Measurements from ENCODE around the gene CHST1.
A peak's percentile ranks its signal among the peaks of the same experiment; 100 is the strongest.

Gene CHST1

DNA sequence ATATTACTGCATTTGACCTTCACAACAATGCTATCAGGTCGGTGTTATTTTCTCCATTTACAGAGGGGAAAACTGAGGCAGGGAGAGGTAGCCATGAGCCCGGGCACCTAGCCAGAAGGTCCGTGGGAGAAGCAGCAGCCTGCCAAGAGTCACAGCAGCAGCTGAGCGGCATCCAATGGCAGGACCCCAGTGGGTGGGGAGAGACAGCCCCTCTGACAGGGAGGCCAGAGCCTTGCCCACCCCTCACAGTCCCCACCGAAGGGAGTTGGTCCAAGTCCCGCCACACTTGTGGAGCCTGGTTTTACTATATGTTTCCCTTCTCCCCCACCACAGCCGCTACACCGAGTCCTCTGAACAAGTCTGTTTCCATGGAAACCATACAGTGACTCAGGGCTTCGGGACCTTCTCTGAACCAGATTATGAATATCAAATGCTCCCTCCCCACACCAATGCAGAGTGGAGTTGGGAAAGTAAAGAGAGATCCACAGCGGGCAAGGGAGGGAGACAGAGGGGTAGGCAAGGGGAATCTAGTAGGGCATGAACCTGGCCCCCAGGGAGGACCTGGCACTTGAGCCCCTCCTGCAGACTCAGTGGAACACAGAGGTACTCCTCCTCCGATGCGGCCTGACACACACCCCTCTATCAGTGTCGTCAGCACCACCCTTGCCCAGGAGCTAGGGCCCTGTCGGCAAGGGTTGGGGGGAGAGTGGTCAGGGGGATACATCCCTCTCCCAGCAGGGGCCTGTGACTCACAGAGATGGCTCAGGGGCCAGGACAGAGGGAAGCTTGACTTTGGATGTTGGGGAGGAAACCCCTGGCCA, 2.5 kb downstream of the CHST1 start:
- no peak overlapping the region for H3K14ac ChIP-seq (ENCODE audit: low read length)
- H3K27me3 ChIP-seq (ENCODE audit: insufficient read depth, low read length) = peaks cover 41% of the 10 kb centered on the region
- no peaks in the 10 kb centered on the region for H3K9me3 ChIP-seq (ENCODE audit: insufficient read depth, low read depth, low read length)
- no peak overlapping the region for H3K9ac ChIP-seq (ENCODE audit: low read length)
- no peaks in the 10 kb centered on the region for H3K79me1 ChIP-seq (ENCODE audit: low read length)
- H3K4me1 ChIP-seq (ENCODE audit: control insufficient read depth in 1 of 2, insufficient read depth in 2 of 2, low read length in 2 of 2) = peaks cover 13 to 25% of the 10 kb centered on the region in 2 experiments
- H3K27ac ChIP-seq (ENCODE audit: low read depth, low read length) = no peak overlapping the region
- H3K18ac ChIP-seq (ENCODE audit: low read length) = no peak overlapping the region
- H2AFZ ChIP-seq (ENCODE audit: insufficient read depth, low read length, poor library complexity) = no peak overlapping the region
- H3K23ac ChIP-seq (ENCODE audit: low read length) = no peak overlapping the region
- WGBS (ENCODE audit: extremely low coverage, insufficient coverage, insufficient read length) = no CpG with 5 or more reads among the region's 14 CpGs
- H2BK120ac ChIP-seq (ENCODE audit: insufficient read depth, low read length, poor library complexity) = no peak overlapping the region
- H4K8ac ChIP-seq (ENCODE audit: low read depth, low read length) = no peak overlapping the region
- H3K79me2 ChIP-seq (ENCODE audit: control insufficient read depth, insufficient read depth, low read length, poor library complexity) = no peaks in the 10 kb centered on the region
- H3K4me3 ChIP-seq (ENCODE audit: low read depth, low read length) = no peak overlapping the region
- no peak overlapping the region for H2AK5ac ChIP-seq (ENCODE audit: low read length)
- no peak overlapping the region for H2BK12ac ChIP-seq (ENCODE audit: low read length)
- H4K91ac ChIP-seq (ENCODE audit: low read depth, low read length) = no peak overlapping the region
- peak in 1 of 2 donors; percentile 53 for DNase-seq
- H4K12ac ChIP-seq (ENCODE audit: low read depth, low read length) = no peak overlapping the region
- H2BK5ac ChIP-seq (ENCODE audit: low read depth, low read length, poor library complexity) = no peak overlapping the region
- no peaks in the 10 kb centered on the region for H3K36me3 ChIP-seq (ENCODE audit: control insufficient read depth in 1 of 2, insufficient read depth in 2 of 2, low read length in 2 of 2)
- no peak overlapping the region for H3K4ac ChIP-seq (ENCODE audit: low read depth, low read length)
- no peak overlapping the region for H3K4me2 ChIP-seq (ENCODE audit: low read length)

DNA sequence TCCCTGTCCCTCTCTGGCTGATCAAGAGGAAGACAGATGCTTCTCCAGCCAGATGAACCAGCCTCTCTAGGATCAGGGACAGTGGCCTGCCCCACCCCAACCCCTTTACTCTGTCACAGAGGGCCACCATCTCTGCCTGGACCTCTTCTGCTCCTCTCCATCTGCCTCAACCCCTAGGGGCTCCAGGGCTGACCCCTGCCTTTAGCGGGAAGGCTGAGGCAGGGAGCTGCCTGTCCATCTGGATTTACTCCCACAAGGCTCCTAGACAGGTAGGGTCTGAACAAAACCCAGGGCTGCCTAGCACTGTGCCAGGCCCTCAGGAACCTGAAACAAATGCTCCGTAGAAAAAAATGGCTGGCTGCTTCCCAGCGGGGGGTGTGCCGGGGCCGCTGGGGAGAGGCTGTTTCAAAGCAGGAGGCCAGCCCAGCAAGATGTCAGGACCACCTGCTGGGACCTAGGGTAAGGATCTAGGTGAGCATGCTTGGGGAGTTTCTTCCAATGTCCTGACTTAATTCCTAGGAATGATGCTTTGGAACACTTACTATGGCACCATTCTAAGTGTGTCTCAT, 3.2 kb downstream of the CHST1 start:
- H4K91ac ChIP-seq (ENCODE audit: low read depth, low read length) = no peak overlapping the region
- no peak overlapping the region for H3K4me3 ChIP-seq (ENCODE audit: low read depth, low read length)
- no peak overlapping the region for H2BK5ac ChIP-seq (ENCODE audit: low read depth, low read length, poor library complexity)
- no peaks in the 10 kb centered on the region for H3K9me3 ChIP-seq (ENCODE audit: insufficient read depth, low read depth, low read length)
- peaks cover 13 to 25% of the 10 kb centered on the region in 2 experiments for H3K4me1 ChIP-seq (ENCODE audit: control insufficient read depth in 1 of 2, insufficient read depth in 2 of 2, low read length in 2 of 2)
- H3K18ac ChIP-seq (ENCODE audit: low read length) = no peak overlapping the region
- no peak overlapping the region for H3K23ac ChIP-seq (ENCODE audit: low read length)
- no peaks in the 10 kb centered on the region for H3K79me2 ChIP-seq (ENCODE audit: control insufficient read depth, insufficient read depth, low read length, poor library complexity)
- H3K9ac ChIP-seq (ENCODE audit: low read length) = no peak overlapping the region
- no peak for DNase-seq
- no CpG with 5 or more reads among the region's 5 CpGs for WGBS (ENCODE audit: extremely low coverage, insufficient coverage, insufficient read length)
- no peak overlapping the region for H3K4me2 ChIP-seq (ENCODE audit: low read length)
- no peak overlapping the region for H3K4ac ChIP-seq (ENCODE audit: low read depth, low read length)
- H3K27me3 ChIP-seq (ENCODE audit: insufficient read depth, low read length) = peaks cover 41% of the 10 kb centered on the region
- no peak overlapping the region for H4K8ac ChIP-seq (ENCODE audit: low read depth, low read length)
- no peak overlapping the region for H3K27ac ChIP-seq (ENCODE audit: low read depth, low read length)
- H3K14ac ChIP-seq (ENCODE audit: low read length) = no peak overlapping the region
- H4K12ac ChIP-seq (ENCODE audit: low read depth, low read length) = no peak overlapping the region
- no peaks in the 10 kb centered on the region for H3K79me1 ChIP-seq (ENCODE audit: low read length)
- H2BK120ac ChIP-seq (ENCODE audit: insufficient read depth, low read length, poor library complexity) = no peak overlapping the region
- no peak overlapping the region for H2AFZ ChIP-seq (ENCODE audit: insufficient read depth, low read length, poor library complexity)
- no peaks in the 10 kb centered on the region for H3K36me3 ChIP-seq (ENCODE audit: control insufficient read depth in 1 of 2, insufficient read depth in 2 of 2, low read length in 2 of 2)
- H2BK12ac ChIP-seq (ENCODE audit: low read length) = no peak overlapping the region
- no peak overlapping the region for H2AK5ac ChIP-seq (ENCODE audit: low read length)

DNA sequence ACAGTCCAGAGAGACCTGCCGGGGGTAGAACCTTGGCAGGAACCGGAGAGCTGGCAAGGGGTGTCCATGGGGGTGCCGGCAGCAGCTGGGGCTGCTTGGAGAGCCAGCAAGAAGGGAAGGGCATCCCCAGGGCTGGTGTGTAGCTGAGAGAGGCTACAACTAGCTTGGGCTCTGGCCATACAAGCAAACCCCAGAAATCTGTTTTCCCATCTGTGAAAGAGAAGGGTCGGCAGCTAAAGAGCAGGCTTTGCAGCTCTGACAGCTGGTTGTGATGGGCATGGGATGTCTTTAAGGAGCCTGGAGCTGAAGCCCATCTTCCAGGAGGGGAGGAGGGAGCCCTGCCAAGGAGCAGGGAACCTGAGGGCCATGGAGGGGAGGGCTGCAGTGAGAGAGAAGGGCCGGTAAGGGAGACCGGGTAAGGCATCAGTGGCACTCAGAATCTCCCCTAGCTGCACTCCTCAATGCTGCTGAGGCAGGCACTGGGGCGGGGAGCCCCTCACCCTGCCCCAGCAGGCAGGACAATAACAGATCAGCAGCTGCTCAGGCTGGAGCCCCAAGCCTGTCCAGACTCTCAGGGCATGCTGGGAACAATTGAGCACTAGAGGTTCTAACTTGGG, 3.9 kb downstream of the CHST1 start:
- Histone ChIP-seq H2AK5ac (ENCODE audit: low read length) (no peak overlapping the region), H3K14ac (ENCODE audit: low read length) (no peak overlapping the region), H3K79me2 (ENCODE audit: control insufficient read depth, insufficient read depth, low read length, poor library complexity) (no peaks in the 10 kb centered on the region), H3K79me1 (ENCODE audit: low read length) (no peaks in the 10 kb centered on the region), H3K18ac (ENCODE audit: low read length) (no peak overlapping the region), H3K27ac (ENCODE audit: low read depth, low read length) (no peak overlapping the region), H3K27me3 (ENCODE audit: insufficient read depth, low read length) (peaks cover 38% of the 10 kb centered on the region), H2BK120ac (ENCODE audit: insufficient read depth, low read length, poor library complexity) (no peak overlapping the region), H4K91ac (ENCODE audit: low read depth, low read length) (no peak overlapping the region), H3K9me3 (ENCODE audit: insufficient read depth, low read depth, low read length) (no peaks in the 10 kb centered on the region), H3K9ac (ENCODE audit: low read length) (no peak overlapping the region), H4K8ac (ENCODE audit: low read depth, low read length) (no peak overlapping the region), H3K4me3 (ENCODE audit: low read depth, low read length) (no peak overlapping the region), H2BK12ac (ENCODE audit: low read length) (no peak overlapping the region), H2AFZ (ENCODE audit: insufficient read depth, low read length, poor library complexity) (no peak overlapping the region), H3K4me2 (ENCODE audit: low read length) (no peak overlapping the region), H3K23ac (ENCODE audit: low read length) (no peak overlapping the region), H3K36me3 (ENCODE audit: control insufficient read depth in 1 of 2, insufficient read depth in 2 of 2, low read length in 2 of 2) (no peaks in the 10 kb centered on the region), H3K4me1 (ENCODE audit: control insufficient read depth in 1 of 2, insufficient read depth in 2 of 2, low read length in 2 of 2) (peaks cover 13 to 25% of the 10 kb centered on the region in 2 experiments), H4K12ac (ENCODE audit: low read depth, low read length) (no peak overlapping the region), H2BK5ac (ENCODE audit: low read depth, low read length, poor library complexity) (no peak overlapping the region), H3K4ac (ENCODE audit: low read depth, low read length) (no peak overlapping the region)
- DNase-seq = no peak
- no CpG with 5 or more reads among the region's 7 CpGs for WGBS (ENCODE audit: extremely low coverage, insufficient coverage, insufficient read length)

DNA sequence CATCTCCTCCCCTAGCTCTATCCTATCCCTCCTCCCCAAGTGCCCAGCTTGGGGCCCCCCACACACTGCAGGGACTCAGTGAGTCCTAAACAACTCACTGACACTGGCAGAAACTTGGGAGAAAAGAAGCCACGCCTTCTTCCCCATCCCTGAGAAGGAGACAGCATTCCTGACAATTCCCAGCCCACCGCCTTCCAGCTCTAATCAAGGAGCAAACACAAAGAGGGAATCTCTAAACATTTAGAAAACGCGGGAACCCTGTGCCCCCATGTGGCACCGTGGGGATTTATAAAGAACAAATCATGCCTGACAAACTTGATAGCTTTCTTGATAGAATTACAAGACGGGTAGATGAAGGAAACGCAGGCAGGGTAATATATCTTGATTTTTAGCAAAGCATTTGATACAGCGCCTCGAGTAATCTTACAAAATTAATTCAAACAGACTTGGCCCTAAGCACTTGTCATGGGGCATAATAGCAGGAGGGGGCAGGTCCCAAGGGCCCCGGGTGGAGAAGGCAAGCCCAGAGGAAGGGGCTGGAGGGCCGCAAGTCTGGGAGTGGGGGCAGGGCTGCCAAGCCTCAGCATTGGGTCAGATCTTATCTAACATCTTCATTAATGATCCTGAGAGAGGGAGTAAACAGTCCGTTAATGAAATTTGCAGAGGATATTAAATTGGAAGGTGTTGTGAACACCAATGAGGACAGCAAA, 4.5 kb downstream of the CHST1 start:
- Histone ChIP-seq H2BK120ac (ENCODE audit: insufficient read depth, low read length, poor library complexity) (no peak overlapping the region), H3K79me1 (ENCODE audit: low read length) (no peaks in the 10 kb centered on the region)
- DNase-seq = no peak

More for the DNA sequence above, 4.5 kb downstream of the CHST1 start:
- Histone ChIP-seq H2BK5ac (ENCODE audit: low read depth, low read length, poor library complexity) (no peak overlapping the region), H3K79me2 (ENCODE audit: control insufficient read depth, insufficient read depth, low read length, poor library complexity) (no peaks in the 10 kb centered on the region), H3K4me2 (ENCODE audit: low read length) (no peak overlapping the region), H4K91ac (ENCODE audit: low read depth, low read length) (no peak overlapping the region), H4K12ac (ENCODE audit: low read depth, low read length) (no peak overlapping the region), H2AFZ (ENCODE audit: insufficient read depth, low read length, poor library complexity) (no peak overlapping the region), H2BK12ac (ENCODE audit: low read length) (no peak overlapping the region), H3K9me3 (ENCODE audit: insufficient read depth, low read depth, low read length) (no peaks in the 10 kb centered on the region), H3K9ac (ENCODE audit: low read length) (no peak overlapping the region), H3K4ac (ENCODE audit: low read depth, low read length) (no peak overlapping the region), H4K8ac (ENCODE audit: low read depth, low read length) (no peak overlapping the region), H3K27me3 (ENCODE audit: insufficient read depth, low read length) (peaks cover 31% of the 10 kb centered on the region), H3K14ac (ENCODE audit: low read length) (no peak overlapping the region), H3K18ac (ENCODE audit: low read length) (no peak overlapping the region), H3K4me3 (ENCODE audit: low read depth, low read length) (no peak overlapping the region), H3K27ac (ENCODE audit: low read depth, low read length) (no peak overlapping the region), H3K4me1 (ENCODE audit: control insufficient read depth in 1 of 2, insufficient read depth in 2 of 2, low read length in 2 of 2) (peaks cover 13 to 25% of the 10 kb centered on the region in 2 experiments), H3K23ac (ENCODE audit: low read length) (no peak overlapping the region), H2AK5ac (ENCODE audit: low read length) (no peak overlapping the region), H3K36me3 (ENCODE audit: control insufficient read depth in 1 of 2, insufficient read depth in 2 of 2, low read length in 2 of 2) (no peaks in the 10 kb centered on the region)
- WGBS (ENCODE audit: extremely low coverage, insufficient coverage, insufficient read length) = no CpG with 5 or more reads among the region's 12 CpGs
